ENCODE measurements around the gene CARHSP1.
"Not testable (repeated sequence)": the region's sequence is repeated elsewhere in the genome, so short reads cannot be mapped to it uniquely, and the experiment has no call there.

The CARHSP1 gene

GRCh38 chr16:8819411-8820034 lies 49.3 kb downstream of the CARHSP1 start:
- DNase-seq = no peak

- DNase-seq = no peak
Measured at GRCh38 chr16:8818504-8819270, 50.1 kb downstream of the CARHSP1 start.

GRCh38 chr16:8816967-8817655 lies 51.7 kb downstream of the CARHSP1 start:
- DNase-seq = no peak

- no peak for DNase-seq
Measured at GRCh38 chr16:8814095-8814806, 54.6 kb downstream of the CARHSP1 start.

GRCh38 chr16:8812162-8812843 lies 56.5 kb downstream of the CARHSP1 start:
- DNase-seq = no peak

GRCh38 chr16:8808613-8809353 lies 60.0 kb downstream of the CARHSP1 start:
- DNase-seq = no peak

- no peak for DNase-seq
Measured at GRCh38 chr16:8808009-8808408, 60.8 kb downstream of the CARHSP1 start.

GRCh38 chr16:8807189-8807588 lies 61.6 kb downstream of the CARHSP1 start:
- DNase-seq = no peak

- DNase-seq = no peak
Measured at GRCh38 chr16:8806272-8806983, 62.4 kb downstream of the CARHSP1 start.

- DNase-seq = no peak
Measured at GRCh38 chr16:8804313-8804712, 64.5 kb downstream of the CARHSP1 start.

GRCh38 chr16:8803733-8804132 lies 65.1 kb downstream of the CARHSP1 start:
- DNase-seq = not testable (repeated sequence)

Data from NCI-H1048 (cell line).